K562 (cell line): ENCODE data around the gene PPOX. TPM values are rescaled to one million over a fixed set of nuclear protein-coding genes. Genes with fewer than 3 reads are reported as not detected.

Experiments used
- BHLHE40 ChIP-seq: IDR thresholded peaks from 2 replicates; pipeline ENCODE4 v1.6.1; 2011; ENCODE audit warnings: low read length, improper control_type of control experiment
- BRD9 ChIP-seq: fragments of 450-650 bp; IDR thresholded peaks from 2 replicates; pipeline ENCODE4 v1.6.1; 2018; ENCODE audit warnings: low read depth; ENCODE audit not compliant: partially characterized antibody
- CHD1 ChIP-seq: fragments of 200-600 bp; sonication (generic); IDR thresholded peaks from one replicate; pipeline ENCODE4 v1.6.1; 2012; ENCODE audit warnings: mild to moderate bottlenecking, moderate library complexity, low read length, inconsistent platforms
- HDGF ChIP-seq: fragments of 450-650 bp; IDR thresholded peaks from 2 replicates; pipeline ENCODE4 v1.6.1; 2016
- LEF1 ChIP-seq: fragments of 450-650 bp; IDR thresholded peaks from 2 replicates; pipeline ENCODE4 v1.6.1; 2016; ENCODE audit warnings: mild to moderate bottlenecking
- RFX1 ChIP-seq: fragments of 450-650 bp; IDR thresholded peaks from 2 replicates; pipeline ENCODE4 v1.6.1; 2016; ENCODE audit warnings: mild to moderate bottlenecking, moderate library complexity
- TAF1 ChIP-seq: IDR thresholded peaks from 2 replicates; pipeline ENCODE4 v1.6.1; 2011; ENCODE audit warnings: mild to moderate bottlenecking, low read length, moderate library complexity; ENCODE audit not compliant: insufficient read depth, control insufficient read depth, severe bottlenecking; ENCODE audit errors: extremely low read depth
- ZNF707 ChIP-seq: fragments of 250-450 bp; sonication (Bioruptor Pico); conservative IDR thresholded peaks from 2 replicates; pipeline ENCODE4 v1.8.0; 2022; ENCODE audit warnings: inconsistent platforms, mild to moderate bottlenecking, moderate library complexity
- polyA plus RNA-seq, 8 experiments: library from polyadenylated mRNA; depleted of rRNA in 4 of 8; stranded (reverse) in 5 of 8; unstranded in 3 of 8; fragments of >200 nt; fragmentation: Nextera tagmentation in 2 of 8; fragmentation: Illumina TruSeq in 1 of 8; extraction: Ambion mirVana in 2 of 8; extraction: Trizol in 1 of 8; gene quantifications; 2 replicates each; pipeline versions ENCODE4 v1.2.1 to v1.2.3, GENCODE V29; 2011 to 2014; ENCODE audit warnings: inconsistent platforms in 1 of 8, missing spikeins in 1 of 8
- total RNA-seq, 7 experiments: library from RNA; depleted of rRNA in 6 of 7; stranded (reverse); fragments of >200 nt in 6 of 7; fragmentation: Illumina TruSeq in 2 of 7; extraction: Trizol in 2 of 7; gene quantifications; 2 replicates each; pipeline versions ENCODE4 v1.2.1 to v1.2.3, GENCODE V29; 2011 to 2021; ENCODE audit warnings: low replicate concordance in 1 of 7
- TF ChIP-seq, protein P1 (sequence below): IDR thresholded peaks from 2 replicates; pipeline ENCODE4 v1.6.1; 2011; ENCODE audit warnings: borderline replicate concordance, low read depth, mild to moderate bottlenecking, moderate library complexity, low read length; ENCODE audit not compliant: insufficient read depth, poor library complexity, severe bottlenecking
- TF ChIP-seq, protein P2 (sequence below): fragments of 250-450 bp; sonication (Bioruptor Pico); IDR thresholded peaks from 2 replicates; pipeline ENCODE4 v1.9.0; 2021; ENCODE audit warnings: mild to moderate bottlenecking, inconsistent platforms
- TF ChIP-seq, protein P3 (sequence below), 2 experiments: fragments of 150-350 bp in 1 of 2; IDR thresholded peaks; 2 replicates each; pipeline ENCODE4 v1.6.1; 2012 to 2016; ENCODE audit warnings: low read depth in 2 of 2, low read length in 2 of 2, mild to moderate bottlenecking in 1 of 2, moderate library complexity in 1 of 2
- TF ChIP-seq, protein P4 (sequence below): fragments of 450-650 bp; IDR thresholded peaks from 2 replicates; pipeline ENCODE4 v1.6.1; 2017; ENCODE audit warnings: antibody characterized with exemption
- TF ChIP-seq, protein P5 (sequence below): fragments of 250-450 bp; sonication (Bioruptor Pico); IDR thresholded peaks from 2 replicates; pipeline ENCODE4 v1.4.0; 2020; ENCODE audit warnings: borderline replicate concordance
- TF ChIP-seq, protein P6 (sequence below): fragments of 250-450 bp; sonication (Bioruptor Pico); IDR thresholded peaks from 2 replicates; pipeline ENCODE4 v1.5.0; 2022; ENCODE audit warnings: mild to moderate bottlenecking

Gene PPOX
- total and polyA plus RNA-seq, 9 of the 15 experiments (the other 6 are each of a cell fraction or from before 2014, with no cell fraction given): 17.0 to 57.1 (median 38.9) TPM

DNA sequence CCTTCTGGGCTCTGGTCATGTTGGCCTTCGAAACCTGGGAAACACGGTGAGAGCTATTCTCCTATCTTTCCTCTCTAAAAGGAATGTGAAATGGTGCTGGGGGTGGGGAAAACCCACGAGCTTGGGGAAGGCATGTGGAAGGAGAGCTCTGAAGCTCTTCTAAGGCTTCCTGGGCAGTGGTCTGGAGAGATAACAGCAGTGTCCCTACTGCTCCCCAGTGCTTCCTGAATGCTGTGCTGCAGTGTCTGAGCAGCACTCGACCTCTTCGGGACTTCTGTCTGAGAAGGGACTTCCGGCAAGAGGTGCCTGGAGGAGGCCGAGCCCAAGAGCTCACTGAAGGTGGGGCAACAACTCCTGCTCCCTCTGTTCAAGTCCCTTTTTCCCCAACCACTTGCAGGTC is 4.2 kb upstream of the PPOX start (continued):
- TF ChIP-seq, protein P1, sequence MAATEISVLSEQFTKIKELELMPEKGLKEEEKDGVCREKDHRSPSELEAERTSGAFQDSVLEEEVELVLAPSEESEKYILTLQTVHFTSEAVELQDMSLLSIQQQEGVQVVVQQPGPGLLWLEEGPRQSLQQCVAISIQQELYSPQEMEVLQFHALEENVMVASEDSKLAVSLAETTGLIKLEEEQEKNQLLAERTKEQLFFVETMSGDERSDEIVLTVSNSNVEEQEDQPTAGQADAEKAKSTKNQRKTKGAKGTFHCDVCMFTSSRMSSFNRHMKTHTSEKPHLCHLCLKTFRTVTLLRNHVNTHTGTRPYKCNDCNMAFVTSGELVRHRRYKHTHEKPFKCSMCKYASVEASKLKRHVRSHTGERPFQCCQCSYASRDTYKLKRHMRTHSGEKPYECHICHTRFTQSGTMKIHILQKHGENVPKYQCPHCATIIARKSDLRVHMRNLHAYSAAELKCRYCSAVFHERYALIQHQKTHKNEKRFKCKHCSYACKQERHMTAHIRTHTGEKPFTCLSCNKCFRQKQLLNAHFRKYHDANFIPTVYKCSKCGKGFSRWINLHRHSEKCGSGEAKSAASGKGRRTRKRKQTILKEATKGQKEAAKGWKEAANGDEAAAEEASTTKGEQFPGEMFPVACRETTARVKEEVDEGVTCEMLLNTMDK: no peak
- TF ChIP-seq, protein P2, sequence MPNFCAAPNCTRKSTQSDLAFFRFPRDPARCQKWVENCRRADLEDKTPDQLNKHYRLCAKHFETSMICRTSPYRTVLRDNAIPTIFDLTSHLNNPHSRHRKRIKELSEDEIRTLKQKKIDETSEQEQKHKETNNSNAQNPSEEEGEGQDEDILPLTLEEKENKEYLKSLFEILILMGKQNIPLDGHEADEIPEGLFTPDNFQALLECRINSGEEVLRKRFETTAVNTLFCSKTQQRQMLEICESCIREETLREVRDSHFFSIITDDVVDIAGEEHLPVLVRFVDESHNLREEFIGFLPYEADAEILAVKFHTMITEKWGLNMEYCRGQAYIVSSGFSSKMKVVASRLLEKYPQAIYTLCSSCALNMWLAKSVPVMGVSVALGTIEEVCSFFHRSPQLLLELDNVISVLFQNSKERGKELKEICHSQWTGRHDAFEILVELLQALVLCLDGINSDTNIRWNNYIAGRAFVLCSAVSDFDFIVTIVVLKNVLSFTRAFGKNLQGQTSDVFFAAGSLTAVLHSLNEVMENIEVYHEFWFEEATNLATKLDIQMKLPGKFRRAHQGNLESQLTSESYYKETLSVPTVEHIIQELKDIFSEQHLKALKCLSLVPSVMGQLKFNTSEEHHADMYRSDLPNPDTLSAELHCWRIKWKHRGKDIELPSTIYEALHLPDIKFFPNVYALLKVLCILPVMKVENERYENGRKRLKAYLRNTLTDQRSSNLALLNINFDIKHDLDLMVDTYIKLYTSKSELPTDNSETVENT (CRISPR knock-in tag): no peak
- no peak for TF ChIP-seq LEF1
- TF ChIP-seq RFX1: no peak
- no peak for TF ChIP-seq BRD9
- no peak for TF ChIP-seq ZNF707 (CRISPR knock-in tag)
- TF ChIP-seq, protein P3, sequence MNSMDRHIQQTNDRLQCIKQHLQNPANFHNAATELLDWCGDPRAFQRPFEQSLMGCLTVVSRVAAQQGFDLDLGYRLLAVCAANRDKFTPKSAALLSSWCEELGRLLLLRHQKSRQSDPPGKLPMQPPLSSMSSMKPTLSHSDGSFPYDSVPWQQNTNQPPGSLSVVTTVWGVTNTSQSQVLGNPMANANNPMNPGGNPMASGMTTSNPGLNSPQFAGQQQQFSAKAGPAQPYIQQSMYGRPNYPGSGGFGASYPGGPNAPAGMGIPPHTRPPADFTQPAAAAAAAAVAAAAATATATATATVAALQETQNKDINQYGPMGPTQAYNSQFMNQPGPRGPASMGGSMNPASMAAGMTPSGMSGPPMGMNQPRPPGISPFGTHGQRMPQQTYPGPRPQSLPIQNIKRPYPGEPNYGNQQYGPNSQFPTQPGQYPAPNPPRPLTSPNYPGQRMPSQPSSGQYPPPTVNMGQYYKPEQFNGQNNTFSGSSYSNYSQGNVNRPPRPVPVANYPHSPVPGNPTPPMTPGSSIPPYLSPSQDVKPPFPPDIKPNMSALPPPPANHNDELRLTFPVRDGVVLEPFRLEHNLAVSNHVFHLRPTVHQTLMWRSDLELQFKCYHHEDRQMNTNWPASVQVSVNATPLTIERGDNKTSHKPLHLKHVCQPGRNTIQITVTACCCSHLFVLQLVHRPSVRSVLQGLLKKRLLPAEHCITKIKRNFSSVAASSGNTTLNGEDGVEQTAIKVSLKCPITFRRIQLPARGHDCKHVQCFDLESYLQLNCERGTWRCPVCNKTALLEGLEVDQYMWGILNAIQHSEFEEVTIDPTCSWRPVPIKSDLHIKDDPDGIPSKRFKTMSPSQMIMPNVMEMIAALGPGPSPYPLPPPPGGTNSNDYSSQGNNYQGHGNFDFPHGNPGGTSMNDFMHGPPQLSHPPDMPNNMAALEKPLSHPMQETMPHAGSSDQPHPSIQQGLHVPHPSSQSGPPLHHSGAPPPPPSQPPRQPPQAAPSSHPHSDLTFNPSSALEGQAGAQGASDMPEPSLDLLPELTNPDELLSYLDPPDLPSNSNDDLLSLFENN (IDR thresholded peaks at IDR 0.05; ENCODE audit: low read depth in 2 of 2, low read length in 2 of 2): no peak
- TF ChIP-seq TAF1: peak; percentile 40
- TF ChIP-seq HDGF: no peak
- TF ChIP-seq, protein P4, sequence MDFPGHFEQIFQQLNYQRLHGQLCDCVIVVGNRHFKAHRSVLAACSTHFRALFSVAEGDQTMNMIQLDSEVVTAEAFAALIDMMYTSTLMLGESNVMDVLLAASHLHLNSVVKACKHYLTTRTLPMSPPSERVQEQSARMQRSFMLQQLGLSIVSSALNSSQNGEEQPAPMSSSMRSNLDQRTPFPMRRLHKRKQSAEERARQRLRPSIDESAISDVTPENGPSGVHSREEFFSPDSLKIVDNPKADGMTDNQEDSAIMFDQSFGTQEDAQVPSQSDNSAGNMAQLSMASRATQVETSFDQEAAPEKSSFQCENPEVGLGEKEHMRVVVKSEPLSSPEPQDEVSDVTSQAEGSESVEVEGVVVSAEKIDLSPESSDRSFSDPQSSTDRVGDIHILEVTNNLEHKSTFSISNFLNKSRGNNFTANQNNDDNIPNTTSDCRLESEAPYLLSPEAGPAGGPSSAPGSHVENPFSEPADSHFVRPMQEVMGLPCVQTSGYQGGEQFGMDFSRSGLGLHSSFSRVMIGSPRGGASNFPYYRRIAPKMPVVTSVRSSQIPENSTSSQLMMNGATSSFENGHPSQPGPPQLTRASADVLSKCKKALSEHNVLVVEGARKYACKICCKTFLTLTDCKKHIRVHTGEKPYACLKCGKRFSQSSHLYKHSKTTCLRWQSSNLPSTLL: no peak
- TF ChIP-seq, protein P5, sequence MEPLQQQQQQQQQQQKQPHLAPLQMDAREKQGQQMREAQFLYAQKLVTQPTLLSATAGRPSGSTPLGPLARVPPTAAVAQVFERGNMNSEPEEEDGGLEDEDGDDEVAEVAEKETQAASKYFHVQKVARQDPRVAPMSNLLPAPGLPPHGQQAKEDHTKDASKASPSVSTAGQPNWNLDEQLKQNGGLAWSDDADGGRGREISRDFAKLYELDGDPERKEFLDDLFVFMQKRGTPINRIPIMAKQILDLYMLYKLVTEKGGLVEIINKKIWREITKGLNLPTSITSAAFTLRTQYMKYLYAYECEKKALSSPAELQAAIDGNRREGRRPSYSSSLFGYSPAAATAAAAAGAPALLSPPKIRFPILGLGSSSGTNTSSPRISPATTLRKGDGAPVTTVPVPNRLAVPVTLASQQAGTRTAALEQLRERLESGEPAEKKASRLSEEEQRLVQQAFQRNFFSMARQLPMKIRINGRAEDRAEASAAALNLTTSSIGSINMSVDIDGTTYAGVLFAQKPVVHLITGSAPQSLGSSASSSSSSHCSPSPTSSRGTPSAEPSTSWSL (CRISPR knock-in tag): no peak
- TF ChIP-seq, protein P6, sequence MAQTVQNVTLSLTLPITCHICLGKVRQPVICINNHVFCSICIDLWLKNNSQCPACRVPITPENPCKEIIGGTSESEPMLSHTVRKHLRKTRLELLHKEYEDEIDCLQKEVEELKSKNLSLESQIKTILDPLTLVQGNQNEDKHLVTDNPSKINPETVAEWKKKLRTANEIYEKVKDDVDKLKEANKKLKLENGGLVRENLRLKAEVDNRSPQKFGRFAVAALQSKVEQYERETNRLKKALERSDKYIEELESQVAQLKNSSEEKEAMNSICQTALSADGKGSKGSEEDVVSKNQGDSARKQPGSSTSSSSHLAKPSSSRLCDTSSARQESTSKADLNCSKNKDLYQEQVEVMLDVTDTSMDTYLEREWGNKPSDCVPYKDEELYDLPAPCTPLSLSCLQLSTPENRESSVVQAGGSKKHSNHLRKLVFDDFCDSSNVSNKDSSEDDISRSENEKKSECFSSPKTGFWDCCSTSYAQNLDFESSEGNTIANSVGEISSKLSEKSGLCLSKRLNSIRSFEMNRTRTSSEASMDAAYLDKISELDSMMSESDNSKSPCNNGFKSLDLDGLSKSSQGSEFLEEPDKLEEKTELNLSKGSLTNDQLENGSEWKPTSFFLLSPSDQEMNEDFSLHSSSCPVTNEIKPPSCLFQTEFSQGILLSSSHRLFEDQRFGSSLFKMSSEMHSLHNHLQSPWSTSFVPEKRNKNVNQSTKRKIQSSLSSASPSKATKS (CRISPR knock-in tag): no peak
- TF ChIP-seq BHLHE40: no peak
- no peak for TF ChIP-seq CHD1
